ENCODE data around the gene MMP17.
"Not testable (repeated sequence)": the region's sequence is repeated elsewhere in the genome, so short reads cannot be mapped to it uniquely, and the experiment has no call there.

MMP17 gene

DNA sequence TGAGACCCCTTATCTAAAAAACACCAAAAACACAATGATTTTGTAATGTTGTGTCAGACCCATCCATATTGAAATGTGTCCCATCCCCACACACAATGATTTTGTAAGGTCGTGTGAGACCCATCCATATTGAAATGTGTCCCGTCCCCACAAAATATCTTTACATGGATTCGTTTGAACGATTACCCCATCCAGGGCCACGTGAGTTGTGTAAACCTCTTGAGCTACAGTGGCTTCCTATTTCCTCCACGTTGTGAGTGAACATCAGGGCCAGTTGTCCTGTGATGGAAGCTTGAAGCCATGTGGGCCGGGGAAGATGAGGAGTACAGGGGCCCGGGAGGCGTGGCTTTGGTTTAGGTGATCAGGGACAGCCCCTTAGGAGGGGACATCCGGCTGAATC, 39.3 kb downstream of the MMP17 start:
- no peak for DNase-seq

- DNase-seq, result no peak
These were observed 39.9 kb downstream of the MMP17 start for GRCh38 chr12:131867891-131868675.

DNA sequence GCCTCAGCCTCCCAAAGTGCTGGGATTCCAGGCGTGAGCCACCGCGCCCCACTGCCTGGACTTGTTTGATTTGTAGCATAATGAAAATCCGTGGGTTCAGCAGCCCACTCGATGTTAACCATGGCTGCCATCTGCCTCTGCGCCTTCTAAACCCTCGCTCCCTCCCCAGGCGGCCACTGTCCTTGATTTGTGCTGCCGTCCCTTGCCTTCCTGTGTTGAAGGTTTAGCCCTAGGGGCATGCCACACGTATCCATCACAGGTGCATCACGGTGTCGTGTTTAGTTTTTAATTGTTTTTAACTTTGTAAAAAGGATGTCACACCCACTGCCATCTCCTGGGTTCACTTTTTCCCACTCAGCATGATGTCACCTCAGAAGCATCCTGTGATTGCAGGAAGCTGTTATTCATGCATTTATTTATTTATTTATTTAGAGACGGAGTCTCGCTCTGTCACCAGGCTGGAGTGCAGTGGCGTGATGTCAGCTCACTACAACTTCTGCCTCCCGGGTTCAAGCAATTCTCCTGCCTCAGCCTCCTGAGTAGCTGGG, 41.8 kb downstream of the MMP17 start:
- no peak for DNase-seq

- DNase-seq, result no peak
These were observed 43.5 kb downstream of the MMP17 start for GRCh38 chr12:131871677-131872076.

GRCh38 chr12:131872154-131873051, 44.2 kb downstream of the MMP17 start:
- DNase-seq, result no peak

DNA sequence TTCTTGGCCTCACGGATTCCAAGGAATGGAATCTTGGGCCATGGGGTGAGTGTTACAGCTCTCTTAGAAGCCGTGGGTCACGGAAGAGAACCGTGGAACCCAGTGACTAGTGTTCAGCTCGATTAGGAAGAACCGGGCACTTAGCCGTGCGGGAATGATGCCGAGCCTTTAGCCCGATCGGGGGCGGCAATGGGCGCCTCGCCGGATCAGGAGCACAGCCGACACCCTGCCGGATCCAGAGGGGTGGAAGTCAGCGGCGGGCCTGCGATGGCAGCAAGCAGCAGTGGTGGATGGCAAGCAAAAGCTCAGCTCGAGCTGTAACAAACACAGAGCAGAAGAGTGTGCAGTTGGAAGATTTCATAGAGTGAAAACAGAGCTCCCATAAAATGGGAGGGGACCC, 45.1 kb downstream of the MMP17 start:
- DNase-seq, result no peak

DNA sequence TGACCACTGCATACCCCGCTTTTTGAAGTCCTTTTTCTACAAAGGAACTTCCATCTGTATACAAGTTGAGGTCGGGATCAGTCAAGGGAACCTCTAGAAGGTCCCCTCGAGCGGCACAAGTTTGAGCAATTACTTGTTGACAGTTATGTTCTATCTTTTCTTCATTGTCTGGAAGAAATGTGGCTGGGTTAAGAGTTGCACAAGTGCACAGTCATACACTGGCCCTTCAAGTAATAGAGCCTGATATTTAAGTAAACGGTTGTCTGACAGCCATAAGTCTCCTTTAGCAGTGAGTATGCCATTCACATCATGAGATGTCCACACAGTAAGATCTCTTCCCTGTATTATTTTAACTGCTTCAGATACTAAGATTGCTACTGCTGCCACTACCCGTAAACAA, 46.8 kb downstream of the MMP17 start:
- DNase-seq, result not testable (repeated sequence)

DNA sequence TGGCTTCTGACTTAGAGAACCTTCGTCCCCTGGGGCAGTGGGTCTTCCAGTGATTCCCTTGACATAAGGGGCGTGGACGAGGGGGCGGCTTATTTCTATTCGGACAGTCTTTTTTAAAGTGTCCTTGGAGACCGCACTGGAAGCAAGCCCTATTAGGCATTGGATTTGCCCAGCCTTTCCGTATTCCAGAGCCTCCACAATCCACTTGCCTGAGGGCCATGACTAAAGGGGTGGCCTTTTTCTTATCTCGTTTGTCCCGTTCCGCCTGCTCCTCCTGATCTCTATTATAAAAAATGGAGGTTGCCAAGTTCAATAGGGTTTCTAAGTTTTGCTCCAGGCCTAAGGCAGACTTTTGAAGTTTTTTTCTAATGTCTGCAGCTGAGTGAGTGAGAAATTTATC, 49.0 kb downstream of the MMP17 start:
- DNase-seq, result not testable (repeated sequence)

DNA sequence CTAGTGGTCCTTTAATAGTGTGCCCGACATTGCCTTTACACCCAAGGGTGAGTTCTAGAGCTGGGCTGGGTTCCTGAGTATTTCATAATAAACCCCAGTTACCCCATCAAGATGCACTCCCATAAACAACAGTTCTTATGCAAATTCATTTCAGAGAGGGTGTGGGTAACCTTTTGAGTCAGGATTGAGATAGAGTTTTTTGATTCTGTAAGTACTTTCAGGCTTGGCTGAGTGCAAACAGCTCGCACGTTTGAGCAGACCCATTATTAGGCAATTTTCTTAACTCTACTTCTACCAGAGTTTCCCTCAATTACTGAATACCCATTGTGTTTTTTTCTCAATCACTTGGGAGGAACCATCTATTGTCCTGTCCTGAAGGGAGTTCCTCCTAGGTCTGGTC, 50.2 kb downstream of the MMP17 start:
- not testable (repeated sequence) for DNase-seq

GRCh38 chr12:131882804-131883520, 54.8 kb downstream of the MMP17 start:
- DNase-seq, result no peak

DNA sequence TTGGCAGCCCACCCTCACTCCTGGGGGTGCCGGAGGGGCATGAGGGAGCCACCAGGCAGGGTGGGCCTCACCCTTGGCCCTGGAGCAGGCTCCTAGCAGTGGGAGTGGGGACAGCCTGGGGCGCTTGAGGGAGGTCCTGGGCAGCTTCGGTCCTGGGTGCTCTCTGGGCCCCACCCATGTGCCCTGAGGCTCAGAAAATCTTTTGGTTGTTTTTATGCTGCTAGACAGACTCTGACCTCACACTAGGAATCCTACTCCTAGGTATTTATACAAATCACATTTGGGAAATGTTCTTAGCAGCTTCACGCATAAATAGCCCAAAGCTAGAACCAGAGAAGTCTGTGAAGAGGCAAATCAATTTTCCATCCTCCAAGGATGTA, 55.3 kb downstream of the MMP17 start:
- DNase-seq, result no peak

- not testable (repeated sequence) for DNase-seq
These were observed 56.9 kb downstream of the MMP17 start for GRCh38 chr12:131885076-131885475.

DNA sequence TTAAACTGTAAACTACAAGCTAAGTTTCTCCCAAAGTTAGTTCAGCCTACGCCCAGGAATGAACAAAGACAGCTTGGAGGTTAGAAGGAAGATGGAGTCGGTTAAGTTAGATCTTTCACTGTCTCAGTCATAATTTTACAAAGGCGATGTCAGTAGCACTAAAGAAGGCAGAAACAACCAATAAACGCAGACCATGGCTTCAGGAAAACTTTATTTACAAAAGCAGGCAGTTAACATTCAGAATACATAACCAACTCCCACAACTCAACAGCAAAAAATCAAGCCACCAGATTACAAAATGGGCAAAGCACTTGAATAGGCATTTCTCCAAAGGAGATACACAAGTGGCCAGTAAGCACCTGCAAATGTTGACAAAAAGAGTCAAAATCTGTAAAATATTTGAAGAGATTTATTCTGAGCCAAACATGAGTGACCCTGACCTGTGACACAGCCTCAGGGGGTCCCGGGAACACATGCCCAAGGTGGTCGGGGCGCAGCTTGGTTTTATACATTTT, 57.4 kb downstream of the MMP17 start:
- no peak for DNase-seq

- DNase-seq, result not testable (repeated sequence)
These were observed 63.5 kb downstream of the MMP17 start for GRCh38 chr12:131891722-131892121.

GRCh38 chr12:131892711-131893604, 64.8 kb downstream of the MMP17 start:
- DNase-seq, result no peak

DNA sequence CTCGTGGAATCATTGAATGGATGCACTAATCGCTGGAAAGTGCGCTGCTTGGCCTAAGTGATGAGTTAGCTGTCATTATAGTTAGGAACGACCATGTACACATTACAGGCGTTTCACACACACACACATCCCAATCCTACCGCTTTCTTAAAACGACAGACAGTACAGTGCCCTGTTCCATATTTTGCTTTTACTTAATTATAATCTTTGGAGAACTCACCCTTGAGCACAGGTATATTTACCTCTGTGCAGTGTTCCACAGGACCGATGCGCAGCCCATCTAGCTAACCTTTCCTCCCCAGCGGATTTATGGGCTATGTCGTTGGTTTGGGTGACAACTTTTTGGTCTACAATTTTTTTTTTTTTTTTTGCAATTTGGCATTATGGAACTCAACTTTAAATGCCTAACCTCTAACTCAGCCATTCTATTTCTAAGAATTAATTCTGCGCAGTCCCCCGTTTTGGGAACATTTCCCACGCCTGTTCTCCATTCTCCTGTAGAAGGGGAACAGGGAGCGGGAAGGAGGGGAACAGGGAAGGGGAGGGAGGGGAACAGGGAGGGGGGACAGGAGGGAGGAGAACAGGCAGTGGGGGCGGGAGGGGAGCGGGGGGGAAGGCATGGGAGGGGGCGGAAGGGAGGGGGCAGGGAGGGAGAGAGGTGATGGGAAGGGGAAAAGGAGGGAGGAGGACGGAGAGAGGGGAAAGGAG, 65.6 kb downstream of the MMP17 start:
- DNase-seq, result no peak

- peak; percentile 49 for DNase-seq
These were observed 66.2 kb downstream of the MMP17 start, which contains the start of gene ULK1 for GRCh38 chr12:131894313-131894860. Gene ULK1, plus strand, starts transcription at chr12:131894622. Its CDS starts 380 bp downstream, at chr12:131895002.

GRCh38 chr12:131894981-131895639, 66.9 kb downstream of the MMP17 start:
- no peak for DNase-seq

GRCh38 chr12:131895640-131896079, 67.5 kb downstream of the MMP17 start:
- DNase-seq, result no peak

Measured in KG1 (cell line).